Gastroesophageal sphincter (tissue), 3 donors: Measurements from ENCODE around the gene PRRG2.

Experiments used
- EP300 ChIP-seq: sonication (generic); formaldehyde crosslinking; IDR thresholded peaks from one replicate; pipeline ENCODE4 v1.6.1; 2017; ENCODE audit warnings: antibody characterized with exemption, mild to moderate bottlenecking
- POLR2A ChIP-seq, 2 donors: fragments of 450-650 bp; IDR thresholded peaks; one replicate each; pipeline ENCODE4 v1.6.1; 2017; ENCODE audit warnings: antibody characterized with exemption in 2 of 2, mild to moderate bottlenecking in 2 of 2, moderate library complexity in 1 of 2
- POLR2AphosphoS5 ChIP-seq: sonication (generic); formaldehyde crosslinking; IDR thresholded peaks from one replicate; pipeline ENCODE4 v1.6.1; 2017; ENCODE audit warnings: antibody characterized with exemption
- TF ChIP-seq, protein P1 (sequence below), 4 experiments: fragments of 200-600 bp in 2 of 4; fragments of 450-650 bp in 2 of 4; sonication (generic) in 1 of 4; IDR thresholded peaks; one replicate each; pipeline ENCODE4 v1.5.1; 2017 to 2019; ENCODE audit warnings: antibody characterized with exemption in 4 of 4, mild to moderate bottlenecking in 2 of 4, moderate library complexity in 2 of 4

- TF ChIP-seq POLR2AphosphoS5: peak; percentile 90
- TF ChIP-seq, protein P1, sequence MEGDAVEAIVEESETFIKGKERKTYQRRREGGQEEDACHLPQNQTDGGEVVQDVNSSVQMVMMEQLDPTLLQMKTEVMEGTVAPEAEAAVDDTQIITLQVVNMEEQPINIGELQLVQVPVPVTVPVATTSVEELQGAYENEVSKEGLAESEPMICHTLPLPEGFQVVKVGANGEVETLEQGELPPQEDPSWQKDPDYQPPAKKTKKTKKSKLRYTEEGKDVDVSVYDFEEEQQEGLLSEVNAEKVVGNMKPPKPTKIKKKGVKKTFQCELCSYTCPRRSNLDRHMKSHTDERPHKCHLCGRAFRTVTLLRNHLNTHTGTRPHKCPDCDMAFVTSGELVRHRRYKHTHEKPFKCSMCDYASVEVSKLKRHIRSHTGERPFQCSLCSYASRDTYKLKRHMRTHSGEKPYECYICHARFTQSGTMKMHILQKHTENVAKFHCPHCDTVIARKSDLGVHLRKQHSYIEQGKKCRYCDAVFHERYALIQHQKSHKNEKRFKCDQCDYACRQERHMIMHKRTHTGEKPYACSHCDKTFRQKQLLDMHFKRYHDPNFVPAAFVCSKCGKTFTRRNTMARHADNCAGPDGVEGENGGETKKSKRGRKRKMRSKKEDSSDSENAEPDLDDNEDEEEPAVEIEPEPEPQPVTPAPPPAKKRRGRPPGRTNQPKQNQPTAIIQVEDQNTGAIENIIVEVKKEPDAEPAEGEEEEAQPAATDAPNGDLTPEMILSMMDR (IDR thresholded peaks at IDR 0.05): peak in 1 of 4 experiments; percentile 18
- TF ChIP-seq EP300: no peak
- TF ChIP-seq POLR2A (IDR thresholded peaks at IDR 0.05): peak; percentile 73 to 85
Measured at GRCh38 chr19:49580264-49581006, 681 bp upstream of the PRRG2 start, which contains the start of gene NOSIP.
